OCI-LY1 (cell line): Measurements from ENCODE around the gene SLIT3.

ENCODE experiments used
- EZH2 ChIP-seq: fragments of 200-600 bp; sonication (generic), shearing (Covaris generic); IDR thresholded peaks from 2 replicates; pipeline ENCODE4 v1.8.0; 2017; ENCODE audit warnings: borderline replicate concordance, mixed run types, mild to moderate bottlenecking, antibody characterized with exemption, low read length, moderate library complexity, mixed read lengths
- TF ChIP-seq, protein P1 (sequence below): fragments of 200-600 bp; sonication (generic), shearing (Covaris generic); IDR thresholded peaks from 2 replicates; pipeline ENCODE4 v1.5.1; 2017; ENCODE audit warnings: mild to moderate bottlenecking, antibody characterized with exemption, low read length, moderate library complexity, mixed read lengths

DNA sequence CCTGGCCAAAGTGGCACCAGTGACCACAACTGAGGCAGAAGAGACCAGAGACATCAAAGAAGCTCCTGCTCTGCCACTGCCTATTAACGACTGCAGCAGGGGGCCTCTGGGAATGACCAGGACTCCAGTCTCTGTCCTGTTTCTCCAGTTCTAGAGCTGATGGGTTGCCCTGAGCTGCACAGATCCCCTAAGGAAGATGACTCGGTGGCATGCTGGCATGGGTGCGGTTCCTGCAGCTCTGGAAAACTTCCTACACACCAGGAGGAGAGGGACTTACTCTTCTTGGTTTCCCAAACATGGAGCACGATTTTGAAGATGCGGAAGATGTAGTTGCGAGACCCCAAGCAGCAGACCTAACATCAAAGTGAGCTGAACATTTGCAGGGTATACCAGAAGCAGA is 2.7 kb downstream of the SLIT3 start:
- TF ChIP-seq, protein P1, sequence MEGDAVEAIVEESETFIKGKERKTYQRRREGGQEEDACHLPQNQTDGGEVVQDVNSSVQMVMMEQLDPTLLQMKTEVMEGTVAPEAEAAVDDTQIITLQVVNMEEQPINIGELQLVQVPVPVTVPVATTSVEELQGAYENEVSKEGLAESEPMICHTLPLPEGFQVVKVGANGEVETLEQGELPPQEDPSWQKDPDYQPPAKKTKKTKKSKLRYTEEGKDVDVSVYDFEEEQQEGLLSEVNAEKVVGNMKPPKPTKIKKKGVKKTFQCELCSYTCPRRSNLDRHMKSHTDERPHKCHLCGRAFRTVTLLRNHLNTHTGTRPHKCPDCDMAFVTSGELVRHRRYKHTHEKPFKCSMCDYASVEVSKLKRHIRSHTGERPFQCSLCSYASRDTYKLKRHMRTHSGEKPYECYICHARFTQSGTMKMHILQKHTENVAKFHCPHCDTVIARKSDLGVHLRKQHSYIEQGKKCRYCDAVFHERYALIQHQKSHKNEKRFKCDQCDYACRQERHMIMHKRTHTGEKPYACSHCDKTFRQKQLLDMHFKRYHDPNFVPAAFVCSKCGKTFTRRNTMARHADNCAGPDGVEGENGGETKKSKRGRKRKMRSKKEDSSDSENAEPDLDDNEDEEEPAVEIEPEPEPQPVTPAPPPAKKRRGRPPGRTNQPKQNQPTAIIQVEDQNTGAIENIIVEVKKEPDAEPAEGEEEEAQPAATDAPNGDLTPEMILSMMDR, result no peak
- no peak for TF ChIP-seq EZH2
